Superior temporal gyrus (tissue), 1 donor: ENCODE measurements around the gene TMEM161B.
"Not testable (repeated sequence)": the region's sequence is repeated elsewhere in the genome, so short reads cannot be mapped to it uniquely, and the experiment has no call there.

Experiments
- DNase-seq: peaks from one replicate; pipeline ENCODE4 v3.0.0-alpha.2; 2016; ENCODE audit errors: extremely low spot score

The TMEM161B gene

GRCh38 chr5:88183255-88183654, 85.4 kb downstream of the TMEM161B start:
- no peak for DNase-seq

- DNase-seq: not testable (repeated sequence)
These were observed 91.2 kb downstream of the TMEM161B start for GRCh38 chr5:88177486-88177885.

GRCh38 chr5:88172847-88173758, 95.5 kb downstream of the TMEM161B start:
- DNase-seq: no peak

- peak; percentile 80 for DNase-seq
These were observed 109.1 kb downstream of the TMEM161B start for GRCh38 chr5:88159591-88159990.

- DNase-seq: no peak
These were observed 110.6 kb downstream of the TMEM161B start for GRCh38 chr5:88158056-88158455.

- DNase-seq: no peak
These were observed 113.8 kb downstream of the TMEM161B start for GRCh38 chr5:88154891-88155290.

- no peak for DNase-seq
These were observed 117.9 kb downstream of the TMEM161B start for GRCh38 chr5:88150747-88151146.

GRCh38 chr5:88145611-88146467, 122.8 kb downstream of the TMEM161B start:
- peak; percentile 76 for DNase-seq

- no peak for DNase-seq
These were observed 123.4 kb downstream of the TMEM161B start for GRCh38 chr5:88145221-88145610.
